GM23338 (cell line): ENCODE data around the gene CDCA4. TPM values are rescaled to one million over a fixed set of nuclear protein-coding genes. Genes with fewer than 3 reads are reported as not detected.

Experiments used
- ATAC-seq: fragments of 200-7000 bp; cut with Tn5 transposase; 3 replicates; pipeline ENCODE4 v1.9.1; 2020
- DNase-seq: peaks from one replicate; pipeline ENCODE4 v3.0.0-alpha.2; 2015; ENCODE audit warnings: low spot score
- H2AFZ ChIP-seq: fragments of 200-600 bp; sonication (generic); 2 replicates; pipeline ENCODE4 v1.8.0; 2016; ENCODE audit warnings: antibody characterized with exemption, mild to moderate bottlenecking, moderate library complexity
- H3F3A ChIP-seq: fragments of 200-600 bp; sonication (generic); replicated peaks from 2 replicates; pipeline ENCODE4 v1.8.0; 2017; ENCODE audit warnings: antibody characterized with exemption, mixed run types, low read depth
- H3K27ac ChIP-seq: fragments of 200-600 bp; sonication (generic); 2 replicates; pipeline ENCODE4 v1.6.1; 2016; ENCODE audit warnings: low read depth
- H3K27me3 ChIP-seq: fragments of 200-600 bp; sonication (generic); 2 replicates; pipeline ENCODE4 v1.8.0; 2016; ENCODE audit warnings: mild to moderate bottlenecking, mixed run types, moderate library complexity; ENCODE audit not compliant: insufficient read depth
- H3K36me3 ChIP-seq: fragments of 200-600 bp; sonication (generic); 2 replicates; pipeline ENCODE4 v1.8.0; 2016; ENCODE audit warnings: mild to moderate bottlenecking; ENCODE audit not compliant: insufficient read depth
- H3K4me1 ChIP-seq: fragments of 200-600 bp; sonication (generic); 2 replicates; pipeline ENCODE4 v1.8.0; 2016; ENCODE audit warnings: mild to moderate bottlenecking, moderate library complexity; ENCODE audit not compliant: insufficient read depth
- H3K4me2 ChIP-seq: fragments of 200-600 bp; sonication (generic); 2 replicates; pipeline ENCODE4 v1.7.1; 2017; ENCODE audit warnings: mixed run types
- H3K4me3 ChIP-seq: fragments of 200-600 bp; sonication (generic); 2 replicates; pipeline ENCODE4 v1.6.1; 2016; ENCODE audit warnings: mixed run types
- H3K79me2 ChIP-seq: fragments of 200-600 bp; sonication (generic); replicated peaks from 2 replicates; pipeline ENCODE4 v1.8.0; 2017; ENCODE audit warnings: mild to moderate bottlenecking; ENCODE audit not compliant: insufficient read depth
- H3K9me2 ChIP-seq: fragments of 200-600 bp; sonication (generic); 2 replicates; pipeline ENCODE4 v1.8.0; 2017; ENCODE audit not compliant: insufficient read depth
- H4K20me1 ChIP-seq: fragments of 200-600 bp; sonication (generic); replicated peaks from 2 replicates; pipeline ENCODE4 v1.8.0; 2017; ENCODE audit warnings: mild to moderate bottlenecking; ENCODE audit not compliant: insufficient read depth
- H3K27ac Mint-ChIP-seq: 2 replicates; pipeline ENCODE4 v1.8.0; 2020; ENCODE audit warnings: inconsistent platforms, mild to moderate bottlenecking, moderate library complexity, mixed read lengths
- H3K27me3 Mint-ChIP-seq: 3 replicates; pipeline ENCODE4 v1.8.0; 2022; ENCODE audit warnings: low read depth, mild to moderate bottlenecking, moderate library complexity, mixed read lengths, inconsistent platforms; ENCODE audit not compliant: insufficient read depth, poor library complexity
- H3K36me3 Mint-ChIP-seq: 3 replicates; pipeline ENCODE4 v1.8.0; 2021; ENCODE audit warnings: low read depth, mild to moderate bottlenecking, inconsistent platforms, moderate library complexity, mixed read lengths
- H3K4me1 Mint-ChIP-seq: 3 replicates; pipeline ENCODE4 v1.8.0; 2020; ENCODE audit warnings: mild to moderate bottlenecking, inconsistent platforms, mixed read lengths
- H3K4me3 Mint-ChIP-seq: 3 replicates; pipeline ENCODE4 v1.8.0; 2021; ENCODE audit warnings: moderate library complexity, mild to moderate bottlenecking, inconsistent platforms, mixed read lengths
- H3K9me3 Mint-ChIP-seq: 3 replicates; pipeline ENCODE4 v1.8.0; 2020; ENCODE audit warnings: moderate library complexity, mild to moderate bottlenecking, inconsistent platforms, mixed read lengths
- CREB1 ChIP-seq: fragments of 250-450 bp; sonication (Bioruptor Pico); IDR thresholded peaks from 2 replicates; pipeline ENCODE4 v1.5.0; 2020; ENCODE audit warnings: low read depth, mild to moderate bottlenecking, moderate library complexity
- CTCF ChIP-seq, 2 experiments: fragments of 200-600 bp in 1 of 2; sonication (generic) in 1 of 2; conservative IDR thresholded peaks; 2 replicates each; pipeline versions ENCODE4 v1.5.1 to v1.6.1; 2016 to 2017; ENCODE audit warnings: antibody characterized with exemption in 2 of 2, low read depth in 2 of 2, mild to moderate bottlenecking in 2 of 2, moderate library complexity in 1 of 2
- ETS1 ChIP-seq: IDR thresholded peaks from 2 replicates; pipeline ENCODE4 v1.6.1; 2016; ENCODE audit warnings: antibody characterized with exemption
- EZH2 ChIP-seq: fragments of 200-600 bp; sonication (generic); IDR thresholded peaks from one replicate; pipeline ENCODE4 v1.8.0; 2017; ENCODE audit warnings: antibody characterized with exemption, mild to moderate bottlenecking, low read depth; ENCODE audit not compliant: unreplicated experiment
- EZH2phosphoT487 ChIP-seq: fragments of 200-600 bp; sonication (generic); IDR thresholded peaks from one replicate; pipeline ENCODE4 v1.8.1; 2018; ENCODE audit warnings: antibody characterized with exemption; ENCODE audit not compliant: unreplicated experiment
- JUNB ChIP-seq: IDR thresholded peaks from one replicate; pipeline ENCODE4 v1.6.1; 2016; ENCODE audit warnings: antibody characterized with exemption; ENCODE audit not compliant: unreplicated experiment
- NANOG ChIP-seq: IDR thresholded peaks from 2 replicates; pipeline ENCODE4 v1.6.1; 2016; ENCODE audit warnings: antibody characterized with exemption, borderline replicate concordance
- POLR2AphosphoS5 ChIP-seq: IDR thresholded peaks from 2 replicates; pipeline ENCODE4 v1.6.1; 2016; ENCODE audit warnings: antibody characterized with exemption, low read depth
- REST ChIP-seq: IDR thresholded peaks from one replicate; pipeline ENCODE4 v1.6.1; 2018; ENCODE audit warnings: antibody characterized with exemption; ENCODE audit not compliant: unreplicated experiment
- STAT1 ChIP-seq: IDR thresholded peaks from one replicate; pipeline ENCODE4 v1.6.1; 2016; ENCODE audit warnings: antibody characterized with exemption; ENCODE audit not compliant: unreplicated experiment
- ZNF114 ChIP-seq: fragments of 250-450 bp; sonication (Bioruptor Pico); IDR thresholded peaks from 2 replicates; pipeline ENCODE4 v1.5.0; 2020; ENCODE audit warnings: mild to moderate bottlenecking, moderate library complexity
- ZNF331 ChIP-seq: fragments of 250-450 bp; sonication (Bioruptor Pico); IDR thresholded peaks from 2 replicates; pipeline ENCODE4 v1.5.0; 2020; ENCODE audit warnings: low read depth, mild to moderate bottlenecking, moderate library complexity
- polyA plus RNA-seq: library from polyadenylated mRNA; unstranded; fragments of >200 nt; fragmentation: Nextera tagmentation; extraction: Ambion mirVana; gene quantifications from 2 replicates; pipeline ENCODE4 v1.2.1, GENCODE V29; 2016
- total RNA-seq: library from RNA; depleted of rRNA; stranded (reverse); fragments of >200 nt; shearing (Covaris generic); gene quantifications from 2 replicates; pipeline ENCODE4 v1.2.3, GENCODE V29; 2014

CDCA4 gene
- total and polyA plus RNA-seq, 2 experiments from 2014 or later = 32.6 to 70.7 TPM

- TF ChIP-seq REST = no peak
- no peak for TF ChIP-seq CTCF (conservative IDR thresholded peaks at IDR 0.05; ENCODE audit: low read depth in 2 of 2)
- no peak for TF ChIP-seq ZNF331
- no peak for TF ChIP-seq JUNB
- no peak for TF ChIP-seq STAT1
- TF ChIP-seq CREB1 (CRISPR knock-in tag) = no peak
- no peak for TF ChIP-seq ETS1
Measured at GRCh38 chr14:105022276-105022670, 1.4 kb upstream of the CDCA4 start (continued).

- Histone ChIP-seq H3K4me1 (peaks cover 25% of the 10 kb centered on the region), H3K36me3 (no peaks in the 10 kb centered on the region), H4K20me1 (peaks cover 36% of the 10 kb centered on the region), H3K4me2 (peak overlapping the region; percentile 97), H3K27me3 (no peaks in the 10 kb centered on the region), H3K79me2 (peaks cover 53% of the 10 kb centered on the region), H3K9me2 (no peaks in the 10 kb centered on the region), H3K27ac (peak overlapping the region; percentile 77; the same call in 1 of the 2 replicates), H3K4me3 (peak overlapping the region; percentile 98), H2AFZ (peak overlapping the region; percentile 87; the same call in 1 of the 2 replicates), H3F3A (peaks cover 5% of the 10 kb centered on the region; the same call in 1 of the 2 replicates)
- peak overlapping the region; percentile 87 for H3K27ac Mint-ChIP-seq
- DNase-seq = peak; percentile 75
- peaks cover 20% of the 10 kb centered on the region for H3K36me3 Mint-ChIP-seq
- H3K4me3 Mint-ChIP-seq = peak overlapping the region; percentile 96
- H3K4me1 Mint-ChIP-seq = peaks cover 47% of the 10 kb centered on the region
- ATAC-seq = peak; percentile 23
- peaks cover 18% of the 10 kb centered on the region for H3K27me3 Mint-ChIP-seq
- no peaks in the 10 kb centered on the region for H3K9me3 Mint-ChIP-seq
- TF ChIP-seq EZH2 (no peak), CREB1 (CRISPR knock-in tag) (peak; percentile 50), CTCF (conservative IDR thresholded peaks at IDR 0.05; ENCODE audit: low read depth in 2 of 2) (peak; percentile 36 to 47; a peak in 3 of 4 replicates), ZNF114 (CRISPR knock-in tag) (no peak), NANOG (no peak), EZH2phosphoT487 (no peak), POLR2AphosphoS5 (no peak), REST (no peak)
Measured at GRCh38 chr14:105021656-105022275, 883 bp upstream of the CDCA4 start.
